Lung (tissue), 12 donors: ENCODE results near the gene GAS6. TPM values are rescaled to one million over a fixed set of nuclear protein-coding genes. Genes with fewer than 3 reads are reported as not detected.
A peak's percentile ranks its signal among the peaks of the same experiment; 100 is the strongest.

Experiments used
- ATAC-seq: fragments of 200-7000 bp; cut with Tn5 transposase; one replicate; pipeline ENCODE4 v1.9.1; 2020; ENCODE audit warnings: moderate number of reproducible peaks; ENCODE audit not compliant: insufficient read depth, low FRiP score
- DNase-seq, 3 donors: peaks; one replicate each; pipeline ENCODE4 v3.0.0-alpha.2; 2013 to 2017
- H3K27ac ChIP-seq, 2 donors: one replicate each; pipeline ENCODE4 v1.5.1; 2013; ENCODE audit warnings: mild to moderate bottlenecking in 2 of 2, moderate library complexity in 2 of 2, control low read depth in 1 of 2, inconsistent platforms in 1 of 2, low read depth in 1 of 2, low read length in 1 of 2
- H3K27me3 ChIP-seq, 3 donors: one replicate each; pipeline ENCODE4 v1.5.1; 2013; ENCODE audit warnings: low read length in 2 of 3; ENCODE audit not compliant: control insufficient read depth in 3 of 3, insufficient read depth in 3 of 3
- H3K36me3 ChIP-seq, 4 donors: one replicate each; pipeline ENCODE4 v1.5.1; 2013; ENCODE audit warnings: low read length in 4 of 4, mild to moderate bottlenecking in 1 of 4, moderate library complexity in 1 of 4; ENCODE audit not compliant: control insufficient read depth in 4 of 4, insufficient read depth in 4 of 4
- H3K4me1 ChIP-seq, 5 donors: one replicate each; pipeline ENCODE4 v1.5.1; 2013; ENCODE audit warnings: low read length in 5 of 5, mild to moderate bottlenecking in 2 of 5, moderate library complexity in 1 of 5; ENCODE audit not compliant: control insufficient read depth in 5 of 5, insufficient read depth in 5 of 5
- H3K4me3 ChIP-seq: one replicate; pipeline ENCODE4 v1.5.1; 2013; ENCODE audit warnings: mild to moderate bottlenecking, control low read depth, moderate library complexity
- H3K9ac ChIP-seq, 2 donors: one replicate each; pipeline ENCODE4 v1.5.1; 2013; ENCODE audit warnings: low read length in 2 of 2, control low read depth in 1 of 2; ENCODE audit not compliant: insufficient read depth in 1 of 2
- H3K9me3 ChIP-seq, 4 donors: one replicate each; pipeline ENCODE4 v1.5.1; 2013; ENCODE audit warnings: low read length in 3 of 4, mild to moderate bottlenecking in 1 of 4, moderate library complexity in 1 of 4; ENCODE audit not compliant: control insufficient read depth in 4 of 4, insufficient read depth in 3 of 4
- WGBS, 2 donors: extraction: QIAGEN DNeasy Blood & Tissue Kit; methylation state at CpG; one replicate each; pipeline ENCODE4 v1.1.7; 2013; 5-methylcytosine and 5-hydroxymethylcytosine counted together
- polyA plus RNA-seq, 2 donors: library from polyadenylated mRNA; stranded (reverse); fragments of 200-250 nt; gene quantifications; one replicate each; pipeline ENCODE4 v1.2.1, GENCODE V29; 2013
- total RNA-seq, 2 donors: library from RNA; depleted of rRNA in 1 of 2; stranded (reverse); fragments of >200 nt in 1 of 2; gene quantifications; one replicate each; pipeline ENCODE4 v1.2.1, GENCODE V29; 2014 to 2021
- TF ChIP-seq, protein P1 (sequence below): IDR thresholded peaks from 2 replicates; pipeline ENCODE4 v1.5.1; 2012; ENCODE audit warnings: mild to moderate bottlenecking; ENCODE audit errors: control extremely low read depth, extremely low read depth
- donor health status: control.
- donor health status: control.
- donor health status: Bipolar disorder and iron deficiency.
- donor health status: healthy.
- donor health status: DM: yes; HTN: yes; CAD: no.

Gene GAS6
- total and polyA plus RNA-seq, 4 donors: 61.8 to 107 (median 76.1) TPM

DNA sequence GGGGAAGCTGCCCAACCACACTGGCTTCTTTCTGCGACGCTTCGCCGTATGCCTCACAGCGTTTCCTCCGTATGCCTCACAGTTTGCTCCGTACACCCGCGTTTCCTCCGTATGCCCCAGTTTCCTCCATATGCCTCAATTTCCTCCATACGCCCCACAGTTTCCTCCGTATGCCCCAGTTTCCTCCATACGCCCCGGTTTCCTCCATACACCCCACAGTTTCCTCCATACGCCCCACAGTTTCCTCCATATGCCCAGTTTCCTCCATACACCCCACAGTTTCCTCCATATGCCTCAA is 22.6 kb downstream of the GAS6 start:
- H3K9me3 ChIP-seq: no peaks in the 10 kb centered on the region
- no peak overlapping the region for H3K9ac ChIP-seq
- 21 to 56% methylated on average over 15 of the region's 15 CpGs for WGBS, 2 donors
- H3K27me3 ChIP-seq: no peaks in the 10 kb centered on the region
- H3K36me3 ChIP-seq: peaks cover 0 to 17% (median 0%) of the 10 kb centered on the region in 4 donors
- ATAC-seq: no peak
- DNase-seq: no peak
- TF ChIP-seq, protein P1, sequence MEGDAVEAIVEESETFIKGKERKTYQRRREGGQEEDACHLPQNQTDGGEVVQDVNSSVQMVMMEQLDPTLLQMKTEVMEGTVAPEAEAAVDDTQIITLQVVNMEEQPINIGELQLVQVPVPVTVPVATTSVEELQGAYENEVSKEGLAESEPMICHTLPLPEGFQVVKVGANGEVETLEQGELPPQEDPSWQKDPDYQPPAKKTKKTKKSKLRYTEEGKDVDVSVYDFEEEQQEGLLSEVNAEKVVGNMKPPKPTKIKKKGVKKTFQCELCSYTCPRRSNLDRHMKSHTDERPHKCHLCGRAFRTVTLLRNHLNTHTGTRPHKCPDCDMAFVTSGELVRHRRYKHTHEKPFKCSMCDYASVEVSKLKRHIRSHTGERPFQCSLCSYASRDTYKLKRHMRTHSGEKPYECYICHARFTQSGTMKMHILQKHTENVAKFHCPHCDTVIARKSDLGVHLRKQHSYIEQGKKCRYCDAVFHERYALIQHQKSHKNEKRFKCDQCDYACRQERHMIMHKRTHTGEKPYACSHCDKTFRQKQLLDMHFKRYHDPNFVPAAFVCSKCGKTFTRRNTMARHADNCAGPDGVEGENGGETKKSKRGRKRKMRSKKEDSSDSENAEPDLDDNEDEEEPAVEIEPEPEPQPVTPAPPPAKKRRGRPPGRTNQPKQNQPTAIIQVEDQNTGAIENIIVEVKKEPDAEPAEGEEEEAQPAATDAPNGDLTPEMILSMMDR: no peak
- no peak overlapping the region for H3K27ac ChIP-seq
- H3K4me1 ChIP-seq: peaks cover 3 to 29% (median 10%) of the 10 kb centered on the region in 5 donors
- H3K4me3 ChIP-seq: no peak overlapping the region

DNA sequence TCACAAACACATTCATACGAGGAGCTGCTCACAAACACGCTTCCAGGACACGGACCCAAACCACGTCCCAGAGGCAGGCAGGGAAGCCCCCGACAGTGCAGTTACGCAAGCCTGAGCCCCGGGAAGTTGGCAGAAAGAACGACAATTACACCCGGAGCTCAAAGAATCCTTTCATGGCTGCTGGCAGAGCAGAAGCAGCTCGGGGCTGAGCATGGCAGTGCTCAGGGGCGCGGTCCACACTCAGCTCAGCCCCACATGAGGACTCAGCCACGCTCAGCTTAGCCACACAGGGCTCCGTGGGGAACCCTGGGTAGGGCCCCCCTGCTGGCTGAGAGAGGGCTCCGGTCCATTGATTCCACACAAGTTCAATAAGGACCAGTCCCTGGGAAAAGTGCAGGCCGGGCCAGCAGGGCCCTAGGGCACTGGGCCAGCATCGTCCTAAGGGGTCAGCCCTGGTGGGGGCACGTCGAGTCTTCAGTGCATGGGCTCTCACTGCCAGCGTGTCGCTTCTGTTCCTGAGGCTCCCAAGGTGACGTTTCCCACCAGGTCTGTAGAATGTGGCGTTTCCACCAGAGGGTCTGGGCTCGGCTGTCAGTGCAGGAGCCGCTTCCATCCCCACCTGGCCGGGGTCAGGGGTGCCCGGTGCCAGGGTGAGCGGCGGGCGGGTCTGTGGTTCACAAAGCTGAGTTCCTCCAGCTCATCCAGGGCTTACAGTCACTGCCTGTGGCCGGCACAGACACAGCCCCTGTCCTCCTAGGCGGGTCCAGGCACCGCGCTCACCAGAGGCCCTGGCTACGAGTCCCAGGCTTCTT is 23.1 kb downstream of the GAS6 start:
- ATAC-seq: no peak
- Histone ChIP-seq H3K4me1 (peaks cover 3 to 29% (median 10%) of the 10 kb centered on the region in 5 donors), H3K9ac (peak overlapping the region in 1 of 2 donors; percentile 11), H3K36me3 (peaks cover 0 to 12% (median 0%) of the 10 kb centered on the region in 4 donors), H3K27me3 (no peaks in the 10 kb centered on the region), H3K27ac (no peak overlapping the region), H3K9me3 (no peaks in the 10 kb centered on the region), H3K4me3 (no peak overlapping the region)
- TF ChIP-seq, protein P1: no peak
- WGBS, 2 donors: 70 to 78% methylated on average over 35 of the region's 35 CpGs
- DNase-seq: peak; percentile 77 to 86 (median 79)

DNA sequence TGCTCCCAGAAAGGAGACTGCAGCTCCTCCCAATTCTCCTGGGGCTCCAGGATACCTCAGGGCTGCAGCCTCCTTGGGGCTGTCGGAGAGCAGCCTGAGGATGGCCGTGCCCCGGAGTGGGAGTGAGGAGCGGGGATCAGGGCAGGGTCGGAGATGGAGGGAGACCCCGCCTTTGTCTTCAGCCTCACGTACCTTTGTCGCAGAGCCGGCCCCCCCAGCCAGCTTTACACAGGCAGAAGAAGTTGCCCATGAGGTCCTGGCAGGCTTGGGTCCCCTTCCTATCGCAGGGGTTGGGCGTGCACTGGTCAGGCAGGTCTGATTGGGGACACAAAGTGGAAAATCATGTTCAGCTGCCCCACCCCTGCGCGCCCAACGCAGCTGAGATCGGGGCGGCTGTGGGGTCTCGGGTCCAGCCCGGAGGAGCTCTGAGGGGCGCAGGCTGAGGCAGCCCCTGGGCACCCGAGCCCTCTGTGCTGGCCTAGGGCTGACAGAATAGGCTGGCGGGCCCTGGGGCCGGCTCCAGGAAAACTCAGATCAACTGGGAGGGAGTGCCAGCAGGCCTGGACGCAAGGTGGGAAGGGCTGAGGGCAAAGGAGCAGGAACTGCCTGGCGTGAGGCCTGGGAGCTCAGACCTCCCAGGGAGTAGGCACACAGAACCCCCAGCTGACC is 24.2 kb downstream of the GAS6 start:
- H3K27ac ChIP-seq: peak overlapping the region in 1 of 2 donors; percentile 21
- H3K36me3 ChIP-seq: peaks cover 0 to 17% (median 0%) of the 10 kb centered on the region in 4 donors
- no peak for ATAC-seq
- TF ChIP-seq, protein P1: no peak
- WGBS, 2 donors: 74 to 86% methylated on average over 22 to 24 of the region's 24 CpGs
- H3K4me1 ChIP-seq: peaks cover 3 to 29% (median 10%) of the 10 kb centered on the region in 5 donors
- H3K27me3 ChIP-seq: no peaks in the 10 kb centered on the region
- no peak overlapping the region for H3K9ac ChIP-seq
- no peak for DNase-seq
- no peak overlapping the region for H3K4me3 ChIP-seq
- H3K9me3 ChIP-seq: no peaks in the 10 kb centered on the region
